Skin of body (tissue), 2 donors: ENCODE measurements around the gene TMEM250. TPM values are rescaled to one million over a fixed set of nuclear protein-coding genes. Genes with fewer than 3 reads are reported as not detected.
A peak's percentile ranks its signal among the peaks of the same experiment; 100 is the strongest.

Experiments
- DNase-seq: peaks from one replicate; lab custom pipeline; 2025; lab: John Stamatoyannopoulos, UW
- total RNA-seq: library from RNA; depleted of rRNA; stranded (reverse); fragments of >200 nt; gene quantifications from one replicate; pipeline ENCODE4 v1.2.3, GENCODE V29; 2014

The TMEM250 gene
- total RNA-seq, 1 donor from 2014 or later, result 13.9 TPM

DNA sequence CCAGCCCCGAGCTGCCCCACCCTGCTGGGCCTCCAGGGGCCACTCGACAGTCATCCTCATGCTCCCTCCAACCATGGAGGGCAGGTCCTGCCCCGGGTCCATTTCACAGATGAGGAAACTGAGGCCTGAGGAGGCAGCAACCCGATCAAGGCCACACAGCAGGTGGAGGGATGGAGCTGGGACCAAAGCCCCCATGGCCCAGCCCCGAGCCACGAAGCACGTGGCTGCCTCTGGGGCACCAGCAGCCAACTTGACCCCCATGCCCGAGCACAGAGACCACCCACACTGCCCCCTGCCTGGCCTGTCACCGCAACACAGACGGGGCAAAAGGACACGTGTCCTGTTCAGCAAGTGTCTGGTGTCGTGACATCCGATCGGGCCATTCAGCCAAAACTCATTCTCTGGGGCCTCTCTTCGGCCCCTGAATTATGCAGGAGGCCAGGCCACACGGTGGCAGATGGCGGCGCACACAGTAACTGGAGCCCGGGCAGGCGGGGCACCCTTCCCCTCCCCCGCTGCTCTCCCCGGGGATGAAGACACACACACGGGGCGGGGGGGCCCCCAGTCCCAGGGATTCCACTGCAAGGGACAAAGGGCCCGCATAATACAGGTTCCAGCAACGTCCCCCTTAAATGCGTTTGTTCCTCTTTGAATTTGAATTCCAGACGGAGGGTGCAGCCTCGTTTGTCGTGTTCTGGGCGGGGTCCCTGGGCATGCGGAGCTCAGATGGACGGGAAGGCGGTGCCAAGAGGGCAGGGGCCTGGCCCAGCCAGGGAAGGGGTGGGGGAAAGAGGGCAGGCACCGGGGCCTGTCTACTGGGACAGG, 29.4 kb upstream of the TMEM250 start:
- no peak for DNase-seq

DNA sequence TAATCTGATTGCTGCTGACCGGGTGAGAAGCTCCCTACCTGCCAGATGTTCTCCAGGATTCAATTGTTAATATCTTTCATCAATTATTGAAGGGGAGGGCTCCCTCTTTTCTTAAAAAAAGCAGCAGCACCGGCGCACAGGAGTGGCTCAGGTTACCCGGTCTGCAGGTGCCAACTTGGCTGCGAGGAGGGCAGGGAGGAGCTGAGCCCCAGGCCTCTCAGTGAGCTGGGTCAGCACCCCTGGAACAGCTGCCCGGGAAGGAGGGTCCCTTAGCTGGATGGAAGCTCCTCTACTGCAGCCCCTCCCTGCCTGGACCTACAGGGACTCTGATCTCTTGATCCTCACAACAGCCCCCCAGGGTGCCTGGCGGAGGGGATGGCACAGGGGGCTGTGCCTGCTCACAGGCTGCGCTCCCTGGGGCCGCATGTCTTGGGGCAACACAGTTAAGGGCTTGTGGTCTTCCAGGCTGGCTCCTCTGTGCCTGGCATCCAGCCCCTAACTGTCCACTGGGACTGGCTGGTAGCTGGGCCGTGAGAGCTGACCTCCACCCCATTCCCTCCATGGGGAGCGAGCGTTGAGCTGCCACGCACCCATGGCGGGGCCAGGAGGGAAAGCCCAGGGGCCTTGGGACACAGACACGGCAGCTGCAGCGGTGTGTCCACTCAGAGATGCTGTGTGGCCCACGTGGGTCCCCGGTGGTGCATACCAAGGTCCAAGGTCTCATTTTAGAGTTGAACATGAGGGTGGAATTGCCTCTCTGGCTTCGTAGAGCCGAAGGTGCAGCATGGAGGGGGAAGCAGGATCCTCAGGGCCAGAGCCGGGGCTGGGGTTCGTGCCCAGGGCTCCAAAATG, 28.6 kb upstream of the TMEM250 start:
- no peak for DNase-seq

DNA sequence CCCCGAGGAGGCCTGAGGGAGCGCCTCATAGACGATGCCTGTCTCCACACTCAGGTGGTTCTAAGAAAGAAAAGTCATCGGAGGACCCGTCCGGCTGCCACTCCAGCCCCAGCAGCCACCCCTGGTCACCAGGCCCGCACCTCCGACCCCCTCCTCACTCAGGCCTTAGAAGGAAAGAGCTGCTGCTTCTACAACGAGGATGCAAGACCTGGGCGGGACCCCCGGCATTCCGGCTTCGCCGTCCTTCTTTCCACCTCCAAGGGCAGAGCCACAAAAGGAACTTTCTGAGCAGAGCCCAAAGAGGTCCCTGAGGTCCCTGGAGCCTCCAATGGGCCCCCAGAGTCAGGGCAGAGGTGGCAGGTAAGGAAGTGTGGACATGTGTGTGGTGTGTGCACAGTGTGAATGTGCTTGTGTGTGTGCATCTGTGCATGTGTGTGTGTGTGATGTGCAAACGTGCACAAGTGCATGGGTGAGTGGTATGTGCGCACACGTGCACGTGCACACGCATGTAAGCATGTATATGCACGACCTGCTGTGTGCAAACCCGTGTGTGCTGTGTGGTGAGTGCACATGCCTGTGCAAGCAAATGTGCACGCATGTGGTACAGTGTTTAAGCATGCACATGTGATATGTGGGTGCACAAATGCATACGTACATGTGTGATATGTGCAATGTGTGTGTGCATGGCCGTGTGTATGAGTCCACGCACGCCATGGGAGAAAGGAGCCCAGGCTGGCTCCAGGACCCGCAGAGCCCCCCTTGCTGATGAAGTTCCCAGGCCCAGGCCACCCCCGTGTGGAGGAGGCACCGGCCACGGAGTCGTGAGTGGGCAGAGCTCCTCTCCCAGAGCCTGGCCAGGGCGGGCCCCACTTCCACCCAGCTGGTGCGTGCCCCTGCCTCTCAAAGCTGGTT, 27.7 kb upstream of the TMEM250 start:
- no peak for DNase-seq

DNA sequence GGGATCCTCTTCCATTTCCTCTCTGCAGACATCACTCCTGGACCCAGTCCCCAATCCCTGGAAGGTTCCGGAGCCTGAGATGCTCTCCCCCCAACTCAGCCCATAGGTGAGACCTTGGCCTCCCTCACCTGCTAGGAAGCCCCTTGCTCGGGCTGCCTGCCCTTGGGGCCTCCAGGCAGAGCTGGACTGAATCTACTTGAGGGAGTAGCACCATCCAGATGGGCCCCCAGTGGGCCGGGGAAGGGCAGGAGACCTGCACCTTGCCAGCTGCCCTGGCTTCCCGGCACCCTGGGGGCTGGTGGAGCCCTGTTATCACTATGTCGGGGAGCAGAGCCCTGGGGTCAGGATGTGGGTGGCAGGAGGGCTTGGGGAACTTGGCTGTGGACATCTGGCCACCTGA, 26.9 kb upstream of the TMEM250 start:
- no peak for DNase-seq

DNA sequence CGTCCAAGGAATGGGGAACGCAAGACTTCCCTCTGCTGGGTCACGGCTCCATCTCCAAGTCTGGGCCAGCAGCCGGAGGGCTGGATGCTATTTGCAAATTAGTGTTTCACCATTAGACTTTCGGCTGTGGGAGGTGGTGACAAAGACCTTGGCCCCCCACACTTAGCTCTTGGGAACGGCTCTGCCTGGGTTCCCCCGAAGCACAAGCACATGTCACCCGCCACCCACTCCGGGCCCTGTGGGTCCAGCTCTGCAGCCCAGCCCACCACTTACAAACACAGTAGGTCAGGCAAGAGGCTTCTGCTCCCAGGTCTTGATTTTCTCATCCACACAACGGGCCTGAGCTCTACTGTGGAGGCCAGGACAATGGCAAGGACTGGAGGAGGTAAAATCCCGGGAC, 25.8 kb upstream of the TMEM250 start:
- no peak for DNase-seq

DNA sequence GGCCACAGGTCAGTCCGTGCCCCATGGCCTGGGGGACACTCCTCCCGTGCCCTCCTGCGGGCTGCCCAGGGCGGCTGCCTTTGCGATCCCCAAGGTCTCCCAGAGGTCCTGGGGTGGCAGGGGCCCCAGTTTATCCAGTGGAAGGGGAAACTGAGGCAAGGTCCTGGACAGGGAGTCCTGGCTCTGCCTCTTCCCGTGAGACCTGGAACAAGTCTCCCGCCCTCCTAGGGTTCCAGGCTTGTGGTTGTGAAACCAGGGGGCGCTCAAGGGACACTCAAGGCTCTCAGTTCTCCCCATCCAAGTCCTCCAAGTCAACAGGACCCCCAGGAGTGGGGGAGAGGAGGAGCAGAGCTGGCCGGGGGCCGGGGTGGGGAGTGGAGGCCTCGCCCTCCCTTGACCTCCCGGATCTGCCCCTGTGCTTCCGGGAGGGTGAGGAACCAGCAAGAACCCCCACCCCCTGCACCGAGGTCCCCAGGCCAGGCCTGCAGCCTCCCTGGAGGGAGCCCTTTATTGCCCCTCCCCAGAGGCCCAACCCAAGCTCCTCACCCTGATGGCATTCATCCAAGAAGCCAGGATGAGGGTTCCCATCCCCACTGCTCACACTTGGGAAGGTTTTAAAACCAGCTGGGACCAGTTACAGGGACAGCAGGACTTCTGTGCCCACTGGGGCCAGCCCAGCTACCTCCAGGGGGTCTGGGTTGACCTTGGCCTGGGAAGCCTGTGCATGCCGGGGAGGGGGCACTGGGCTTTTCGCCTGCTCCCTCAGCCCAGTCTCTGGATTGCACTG, 24.7 kb upstream of the TMEM250 start:
- DNase-seq, result no peak

DNA sequence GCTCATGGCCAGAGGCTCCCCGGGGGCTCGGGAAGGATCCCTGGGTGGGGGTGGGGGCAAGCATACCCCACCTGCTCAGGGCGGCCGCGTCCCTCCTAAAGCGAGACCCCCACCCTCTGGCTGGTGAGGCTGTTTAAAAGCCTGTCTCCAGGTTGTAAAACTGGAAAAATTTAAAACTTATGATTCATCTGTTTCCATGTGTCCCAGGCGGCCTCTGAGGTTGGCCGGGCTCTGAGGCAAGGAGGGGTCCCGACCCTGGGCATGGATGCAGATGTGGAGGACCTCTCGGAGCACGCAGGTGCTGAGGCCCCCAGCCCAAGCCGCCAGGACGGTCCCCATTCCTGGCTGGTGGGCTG, 24.2 kb upstream of the TMEM250 start:
- no peak for DNase-seq

DNA sequence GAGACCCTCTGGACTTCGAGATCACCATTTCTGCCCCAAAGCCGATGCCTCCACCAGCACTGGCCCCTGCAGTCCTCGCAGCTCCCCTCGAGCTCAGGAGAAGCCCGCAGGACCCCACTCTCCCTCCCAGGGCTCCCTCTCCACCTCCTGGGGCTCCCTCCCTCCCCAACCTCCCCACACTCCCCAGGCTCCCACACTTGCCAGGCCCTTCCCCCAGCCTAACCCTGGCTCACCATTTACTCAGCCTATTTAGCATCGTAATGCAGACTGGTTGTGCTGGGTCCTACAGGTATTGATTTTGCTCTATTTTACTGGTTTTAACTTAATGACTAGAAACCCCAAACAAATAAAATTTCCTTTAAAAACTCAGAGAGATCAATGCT, 23.7 kb upstream of the TMEM250 start:
- DNase-seq, result no peak

DNA sequence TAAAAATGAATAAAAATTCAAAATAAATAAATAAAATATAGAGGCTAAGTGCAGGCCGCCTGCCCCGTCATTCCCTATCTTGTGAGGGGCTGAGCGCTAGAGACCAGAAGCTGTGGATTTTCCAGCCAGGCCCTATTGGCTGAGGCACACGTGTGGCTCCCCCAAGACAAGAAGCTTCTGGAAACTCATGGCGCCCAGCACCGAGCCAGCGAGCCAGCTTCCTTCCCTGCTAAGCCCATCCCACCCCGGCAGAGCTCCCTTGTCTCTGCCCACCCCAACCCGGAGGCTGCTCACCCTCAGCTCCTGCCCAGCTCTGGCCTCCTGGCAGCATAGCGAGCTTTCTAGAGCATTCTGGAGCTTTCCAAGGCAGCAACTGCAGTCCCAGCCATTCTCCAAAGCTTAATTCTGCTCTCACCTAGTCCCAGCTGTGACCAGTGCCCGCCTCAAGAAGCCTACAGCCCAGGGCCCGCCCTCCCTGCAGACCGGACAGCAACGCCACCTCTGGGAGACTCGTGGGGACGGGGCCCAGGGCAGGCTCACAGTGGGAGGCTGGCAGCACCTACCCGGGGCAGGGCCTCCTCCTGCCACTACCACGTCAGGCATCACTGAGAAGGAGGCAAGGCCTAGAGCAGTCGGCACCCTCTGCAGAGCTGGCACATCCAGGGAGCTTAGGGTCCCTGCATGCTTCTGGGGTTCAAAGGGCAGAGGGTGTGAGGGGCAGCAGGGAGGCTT, 23.2 kb upstream of the TMEM250 start:
- DNase-seq, result no peak

DNA sequence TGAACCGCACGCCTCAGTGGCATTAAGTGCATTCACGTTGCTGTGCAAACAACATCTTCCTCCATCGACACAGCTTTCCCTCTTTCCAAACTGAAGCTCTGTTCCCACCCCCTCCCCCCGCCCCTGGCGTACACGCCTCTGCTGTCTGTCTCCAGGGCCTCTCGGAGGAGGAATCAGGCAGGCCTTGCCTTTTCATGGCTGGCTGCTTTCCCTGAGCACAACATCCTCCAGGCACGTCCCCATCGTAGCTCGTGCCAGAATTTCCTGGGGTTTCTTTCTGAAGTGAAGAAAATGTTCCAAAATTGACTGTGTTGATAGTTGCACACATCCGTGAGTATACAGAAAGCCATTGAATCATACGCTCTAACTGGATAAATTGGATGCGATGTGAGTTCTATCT, 22.3 kb upstream of the TMEM250 start:
- peak; percentile 84 for DNase-seq

DNA sequence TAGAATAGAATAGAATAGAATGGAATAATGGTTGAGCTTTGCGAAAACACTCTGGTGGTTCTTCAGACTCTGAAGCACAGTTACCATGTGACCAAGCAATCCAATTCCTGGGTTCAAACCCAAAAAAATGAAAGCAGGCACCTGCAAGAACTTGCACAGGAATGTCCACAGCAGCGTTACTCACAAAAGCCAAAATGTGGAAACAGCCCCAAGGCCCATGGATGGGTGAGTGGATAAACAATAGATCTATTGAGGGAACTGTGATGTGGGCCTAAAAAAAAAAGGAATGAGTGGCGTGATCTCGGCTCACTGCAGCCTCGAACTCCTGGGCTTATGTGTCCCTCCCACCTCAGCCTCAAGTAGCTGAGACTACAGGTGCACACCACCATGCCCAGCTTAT, 21.4 kb upstream of the TMEM250 start:
- no peak for DNase-seq

DNA sequence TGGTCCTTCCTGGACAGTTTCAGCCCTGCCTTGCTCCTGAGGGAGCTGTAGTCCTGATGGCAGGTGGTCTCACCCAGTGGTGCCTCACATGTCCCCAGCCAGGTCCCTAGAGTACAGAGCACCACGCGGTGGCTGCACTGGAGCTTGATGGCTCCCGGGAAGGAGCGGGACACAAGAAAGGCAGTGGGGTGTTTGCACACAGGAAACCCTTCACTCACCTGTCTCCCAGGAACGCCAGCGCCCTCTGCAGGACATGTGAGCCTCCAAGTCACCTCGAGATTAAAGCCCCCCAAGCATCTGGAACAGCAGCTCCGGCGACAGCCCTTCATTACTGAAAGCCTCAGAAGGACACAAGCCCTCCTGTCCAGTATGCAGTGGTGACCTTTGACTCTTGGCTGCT, 19.9 kb upstream of the TMEM250 start:
- DNase-seq, result no peak

DNA sequence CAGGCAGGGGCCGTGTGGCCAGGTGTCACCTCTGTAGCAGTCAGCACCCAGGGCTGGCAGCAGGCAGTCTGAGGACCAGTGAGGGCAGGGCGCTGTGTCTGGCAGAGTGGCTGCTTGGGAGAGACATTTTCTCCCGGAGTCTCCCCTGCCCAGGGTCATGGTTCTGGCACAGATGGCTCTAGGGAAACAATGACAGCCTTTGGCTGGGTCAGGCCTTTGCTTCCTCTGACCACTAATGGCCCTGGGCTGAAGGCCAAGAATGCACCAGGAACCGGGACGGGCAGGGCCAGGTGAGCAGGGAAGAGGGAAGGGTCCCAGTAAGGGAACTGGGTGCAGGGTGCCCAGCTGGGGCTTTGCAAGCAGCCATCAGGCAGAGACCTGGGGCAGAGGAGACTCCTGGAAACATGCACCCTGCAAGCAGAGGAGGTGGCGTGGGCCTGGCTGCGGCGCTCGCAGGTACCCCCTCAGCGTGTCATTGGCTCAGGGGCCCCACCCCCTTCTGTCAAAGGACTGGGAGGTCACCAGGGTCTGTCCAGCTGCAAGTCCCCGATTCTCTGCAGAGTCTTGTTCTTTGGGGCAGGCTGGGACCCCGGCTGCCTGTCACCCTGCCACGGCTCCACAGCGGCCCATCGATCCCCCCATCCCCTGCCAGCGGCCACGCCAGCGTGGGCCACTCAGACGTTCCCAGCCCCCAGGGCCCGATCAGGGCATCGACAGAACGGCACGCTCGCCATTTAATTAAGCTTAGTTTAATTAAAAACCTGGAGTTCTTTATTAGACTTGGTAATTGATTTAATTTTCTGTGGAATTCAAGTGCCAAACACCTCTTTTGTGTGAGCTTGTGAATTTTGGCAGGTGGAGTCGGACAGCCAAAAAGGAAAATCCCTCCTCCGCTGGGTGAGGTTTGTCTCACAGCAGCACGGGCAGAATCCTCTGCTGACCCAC, 18.9 kb upstream of the TMEM250 start:
- DNase-seq, result no peak

DNA sequence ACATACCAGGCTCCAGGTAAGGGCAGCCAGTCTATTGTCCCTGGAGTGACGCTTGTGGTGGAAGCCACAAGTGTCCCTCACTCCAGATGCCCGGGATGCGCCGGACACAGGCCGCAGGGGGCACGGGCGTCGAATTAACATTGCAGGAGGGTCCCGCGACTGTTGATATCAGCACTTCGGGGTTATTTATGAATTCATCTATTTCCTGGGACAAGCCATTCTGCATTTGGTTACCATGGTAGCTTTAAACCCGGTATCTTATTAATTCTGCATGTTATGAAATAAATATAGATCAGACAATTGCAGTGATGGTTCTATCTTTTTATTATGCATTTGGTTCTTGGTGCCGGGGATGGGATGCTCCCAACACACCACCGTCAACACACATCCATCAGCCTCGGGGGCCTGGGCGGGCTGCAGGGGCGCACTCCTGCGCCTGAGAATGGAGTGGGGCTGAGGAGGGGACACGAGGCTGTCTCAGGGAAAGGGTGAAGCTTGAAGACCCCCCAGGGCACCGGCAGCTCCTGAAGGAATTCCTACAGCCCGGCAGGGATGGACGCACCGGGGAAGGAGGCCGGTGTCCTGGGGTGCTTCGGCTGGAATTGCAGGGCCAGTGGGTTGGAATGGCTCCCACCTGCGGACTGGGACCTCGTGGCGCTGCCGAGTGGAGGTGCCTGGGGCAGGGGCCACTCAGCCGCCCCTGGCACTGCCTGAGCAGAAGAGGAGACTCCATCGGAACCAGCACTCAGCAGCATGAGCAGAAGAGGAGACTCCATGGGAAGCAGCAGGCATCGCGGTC, 17.7 kb upstream of the TMEM250 start:
- no peak for DNase-seq

DNA sequence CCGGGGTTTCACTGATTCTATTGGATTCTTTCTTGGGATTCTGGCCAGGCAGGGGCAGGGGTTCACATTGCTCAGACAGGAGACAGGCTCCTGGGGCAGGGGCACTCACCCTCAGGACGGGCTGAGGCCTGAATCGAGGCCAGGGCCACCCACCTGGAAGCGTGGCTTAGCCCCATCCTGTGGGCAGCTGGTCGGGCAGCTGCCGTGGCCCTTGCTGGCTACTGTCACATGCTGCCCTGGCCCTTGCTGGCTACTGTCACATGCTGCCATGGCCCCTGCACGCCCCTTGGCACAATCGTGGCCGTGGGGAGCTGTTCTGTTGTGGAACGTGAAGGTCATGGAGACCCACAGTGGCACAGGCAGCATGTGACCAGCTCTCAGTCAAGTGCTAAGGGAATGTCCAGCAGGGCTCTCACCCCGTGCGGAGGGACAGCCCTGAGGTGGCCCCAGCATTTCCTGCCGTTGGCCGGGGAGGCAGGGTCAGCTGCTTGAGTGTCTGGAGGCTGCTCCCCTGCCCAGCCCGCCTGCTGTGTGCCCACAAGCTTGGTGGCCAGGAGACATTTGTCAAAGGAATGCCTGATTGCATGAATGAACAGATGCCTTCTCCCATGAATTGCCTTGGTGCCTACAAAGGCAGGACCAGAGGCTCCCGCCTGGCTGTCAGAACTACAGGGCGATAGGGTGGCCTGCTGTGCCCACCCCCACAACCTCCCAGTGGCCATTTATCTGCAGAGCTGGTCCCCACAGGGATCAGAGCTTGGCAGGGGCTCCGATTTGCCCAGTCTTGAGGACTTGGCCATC, 16.9 kb upstream of the TMEM250 start:
- DNase-seq, result no peak

DNA sequence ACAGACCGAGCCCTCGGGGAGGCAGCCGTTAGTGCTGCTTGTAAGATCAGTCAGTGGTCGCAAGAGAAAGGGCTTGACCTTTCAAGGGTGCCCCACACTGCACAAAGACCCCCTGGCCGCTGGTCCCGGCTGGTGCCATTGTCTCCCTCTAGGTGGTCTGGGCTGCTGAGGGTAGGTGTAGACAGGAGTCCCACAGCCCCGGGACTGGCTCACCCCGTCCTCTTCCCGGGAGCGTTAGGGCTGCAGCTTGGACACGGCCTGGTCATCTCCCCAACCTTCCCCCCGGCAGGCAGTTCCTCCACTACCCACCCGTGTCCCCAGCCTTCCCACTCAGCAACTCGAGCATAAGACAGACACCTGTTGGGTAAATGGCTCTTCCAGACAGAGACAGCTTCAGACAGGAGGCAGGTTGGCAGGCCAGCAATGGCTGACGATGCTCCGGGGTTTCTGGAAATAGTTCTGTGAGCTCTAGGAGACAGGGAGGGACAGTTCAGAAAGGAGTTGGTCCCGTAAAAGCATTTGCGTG, 15.3 kb upstream of the TMEM250 start:
- DNase-seq, result no peak
